LNCaP clone FGC (cell line): ENCODE data around the gene TMCC2.
"Not testable (repeated sequence)": the region's sequence is repeated elsewhere in the genome, so short reads cannot be mapped to it uniquely, and the experiment has no call there.

ENCODE experiments used
- DNase-seq: peaks from one replicate; pipeline ENCODE4 v3.0.0-alpha.2; 2011; ENCODE audit warnings: low read depth
- H3K4me3 ChIP-seq: 2 replicates; pipeline ENCODE4 v1.5.1; 2011; ENCODE audit warnings: mild to moderate bottlenecking, low read depth, low read length, control low read depth
- CTCF ChIP-seq: IDR thresholded peaks from 2 replicates; pipeline ENCODE4 v1.5.1; 2012; ENCODE audit warnings: mild to moderate bottlenecking; ENCODE audit not compliant: control insufficient read depth, insufficient read depth; ENCODE audit errors: extremely low read depth

Gene TMCC2

GRCh38 chr1:205232127-205232820 lies 4.5 kb downstream of the TMCC2 start:
- H3K4me3 ChIP-seq: no peak overlapping the region
- no peak for TF ChIP-seq CTCF
- no peak for DNase-seq

- H3K4me3 ChIP-seq: no peak overlapping the region
- no peak for DNase-seq
- no peak for TF ChIP-seq CTCF
Observed at GRCh38 chr1:205232945-205233397, 5.2 kb downstream of the TMCC2 start.

GRCh38 chr1:205233986-205234385 lies 6.2 kb downstream of the TMCC2 start:
- DNase-seq, H3K4me3 ChIP-seq: not testable (repeated sequence)

GRCh38 chr1:205235951-205236350 lies 8.2 kb downstream of the TMCC2 start:
- no peak for TF ChIP-seq CTCF
- DNase-seq: no peak
- H3K4me3 ChIP-seq: no peak overlapping the region

- no peak for DNase-seq
- TF ChIP-seq CTCF: no peak
- H3K4me3 ChIP-seq: no peak overlapping the region
Observed at GRCh38 chr1:205236526-205236925, 8.8 kb downstream of the TMCC2 start.

- H3K4me3 ChIP-seq: no peak overlapping the region
- no peak for TF ChIP-seq CTCF
- no peak for DNase-seq
Observed at GRCh38 chr1:205236951-205237475, 9.3 kb downstream of the TMCC2 start.

GRCh38 chr1:205237526-205238484 lies 10.1 kb downstream of the TMCC2 start:
- TF ChIP-seq CTCF: no peak
- DNase-seq: no peak
- no peak overlapping the region for H3K4me3 ChIP-seq
